Peyer's patch (tissue), 4 donors: ENCODE results near the gene RBPJL.

ENCODE experiments used
- CTCF ChIP-seq, 6 experiments: fragments of 450-650 bp in 4 of 6; fragments of 200-600 bp in 2 of 6; sonication (generic) in 1 of 6; IDR thresholded peaks; one replicate each; pipeline ENCODE4 v1.5.1; 2017 to 2019; ENCODE audit warnings: antibody characterized with exemption in 6 of 6, mild to moderate bottlenecking in 3 of 6, moderate library complexity in 1 of 6
- POLR2A ChIP-seq, 2 donors: fragments of 450-650 bp; IDR thresholded peaks; one replicate each; pipeline ENCODE4 v1.5.1; 2017; ENCODE audit warnings: antibody characterized with exemption in 2 of 2, mild to moderate bottlenecking in 2 of 2, moderate library complexity in 2 of 2

DNA sequence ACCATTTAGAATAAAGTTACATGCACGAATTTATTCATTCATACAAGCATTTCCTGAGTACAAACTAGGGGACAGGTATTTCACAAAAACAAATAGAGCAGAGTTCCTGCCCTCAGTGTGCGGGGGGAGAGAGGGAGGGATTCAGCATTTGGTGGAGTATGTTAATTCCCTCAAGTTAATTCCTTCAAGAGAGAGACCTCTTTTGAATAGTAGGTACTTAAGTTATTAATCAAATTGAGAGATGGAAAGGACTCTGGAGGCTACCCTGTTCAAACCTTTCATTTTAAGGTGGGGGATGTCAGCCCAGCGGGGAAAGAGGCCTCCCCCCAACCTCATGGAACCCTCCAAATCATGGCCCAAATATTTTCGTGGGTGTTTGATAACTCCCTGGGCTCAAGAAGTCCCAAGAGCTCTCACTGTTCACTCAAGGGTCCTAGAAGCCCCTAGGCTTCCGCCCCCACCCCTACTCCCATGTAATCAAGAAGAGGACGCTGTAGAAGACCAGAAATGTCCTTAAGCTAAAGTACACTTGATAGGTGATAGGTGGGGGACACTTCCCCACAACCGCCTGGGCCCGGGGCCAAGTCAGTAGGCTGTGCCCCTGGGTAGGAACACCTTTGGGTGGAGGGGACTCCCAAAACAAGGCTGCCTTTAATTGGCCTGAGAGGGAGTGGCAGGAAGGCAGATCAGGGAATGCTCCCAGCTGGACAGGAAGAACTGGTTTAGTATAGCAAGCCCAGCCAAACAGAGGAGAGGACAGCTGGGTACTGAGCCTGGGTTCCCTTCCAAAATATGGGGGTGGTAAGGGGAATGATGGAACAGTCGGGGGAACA is 38.7 kb downstream of the RBPJL start:
- TF ChIP-seq CTCF (IDR thresholded peaks at IDR 0.05) (no peak), POLR2A (IDR thresholded peaks at IDR 0.05) (no peak)
